ENCODE measurements around the gene UNC13A. TPM values are rescaled to one million over a fixed set of nuclear protein-coding genes. Genes with fewer than 3 reads are reported as not detected.

UNC13A gene
- total RNA-seq, 2 donors from 2014 or later: not detected

DNA sequence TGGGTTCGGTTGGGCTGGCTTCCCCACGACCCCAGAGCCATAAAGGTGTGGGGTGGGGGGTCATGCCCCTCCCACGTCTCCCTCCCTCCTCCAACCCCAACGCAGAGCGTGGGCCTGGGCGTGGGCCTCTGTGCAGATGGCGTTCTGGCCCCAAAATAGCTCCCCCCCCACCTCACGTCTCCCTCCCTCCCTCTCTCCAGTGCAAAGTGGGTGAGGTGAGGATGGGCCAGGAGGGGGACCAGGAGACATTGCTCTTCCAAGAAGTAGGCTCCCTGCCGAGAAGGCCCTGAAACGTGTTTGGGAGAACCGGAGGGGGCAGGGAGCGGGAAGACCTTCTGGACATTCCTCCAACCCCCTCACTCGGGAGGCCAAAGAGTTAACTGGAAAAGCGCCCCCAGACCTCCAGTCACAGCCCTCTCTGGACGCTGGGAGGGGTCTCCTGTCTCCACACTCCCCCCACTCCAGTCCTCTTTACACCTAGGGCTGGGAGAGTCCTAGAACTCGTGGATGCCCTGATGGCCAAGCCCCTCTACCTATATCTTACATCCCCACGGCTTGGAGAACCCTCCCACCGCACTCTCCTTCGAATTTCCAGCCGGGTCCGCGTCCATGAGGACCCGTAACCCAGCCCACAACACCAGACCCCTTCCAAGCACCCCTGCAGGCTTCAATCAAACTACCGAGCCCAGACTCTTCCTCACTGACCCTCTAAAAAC lies 855 bp downstream of the UNC13A start:
- no peak for ATAC-seq
- peak overlapping the region; percentile 33 for H3K4me3 Mint-ChIP-seq

DNA sequence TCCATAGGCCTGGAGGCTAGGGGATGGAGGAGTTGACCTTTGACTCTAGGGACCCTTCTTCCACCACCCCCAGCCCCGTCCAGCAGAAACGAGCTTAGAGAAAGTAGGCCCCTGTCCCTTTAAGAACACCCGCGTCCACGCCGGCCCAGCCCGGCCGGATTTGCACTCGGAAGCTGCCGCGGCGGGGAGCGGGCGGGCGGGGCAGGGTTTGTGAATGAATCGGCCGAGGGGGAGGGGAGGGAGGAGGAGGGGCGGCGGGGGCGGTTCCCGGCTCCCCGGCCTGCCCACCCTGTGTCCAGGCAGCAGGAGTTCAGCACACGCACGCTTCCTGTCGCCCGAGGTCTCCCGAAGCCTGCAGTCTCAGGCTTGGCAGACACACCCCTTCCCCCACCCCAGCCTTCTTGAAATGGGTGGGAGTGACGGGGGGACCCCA lies 1.5 kb downstream of the UNC13A start:
- H3K27me3 Mint-ChIP-seq: peaks cover 51% of the 10 kb centered on the region
- peaks cover 4% of the 10 kb centered on the region for H3K4me1 Mint-ChIP-seq
- no peak overlapping the region for H3K27ac Mint-ChIP-seq
- peaks cover 6% of the 10 kb centered on the region for H3K36me3 Mint-ChIP-seq (ENCODE audit: low read depth)
- H3K4me3 Mint-ChIP-seq: peak overlapping the region; percentile 50
- H3K9me3 ChIP-seq (ENCODE audit: control insufficient read depth, low read length, poor library complexity, severe bottlenecking): no peaks in the 10 kb centered on the region
- ATAC-seq: no peak
- DNase-seq: no peak

More for the DNA sequence above, 855 bp downstream of the UNC13A start:
- peaks cover 4% of the 10 kb centered on the region for H3K4me1 Mint-ChIP-seq
- peaks cover 46% of the 10 kb centered on the region for H3K27me3 Mint-ChIP-seq
- H3K9me3 ChIP-seq (ENCODE audit: control insufficient read depth, low read length, poor library complexity, severe bottlenecking): no peaks in the 10 kb centered on the region
- H3K27ac Mint-ChIP-seq: no peak overlapping the region
- DNase-seq: no peak
- peaks cover 6% of the 10 kb centered on the region for H3K36me3 Mint-ChIP-seq (ENCODE audit: low read depth)

DNA sequence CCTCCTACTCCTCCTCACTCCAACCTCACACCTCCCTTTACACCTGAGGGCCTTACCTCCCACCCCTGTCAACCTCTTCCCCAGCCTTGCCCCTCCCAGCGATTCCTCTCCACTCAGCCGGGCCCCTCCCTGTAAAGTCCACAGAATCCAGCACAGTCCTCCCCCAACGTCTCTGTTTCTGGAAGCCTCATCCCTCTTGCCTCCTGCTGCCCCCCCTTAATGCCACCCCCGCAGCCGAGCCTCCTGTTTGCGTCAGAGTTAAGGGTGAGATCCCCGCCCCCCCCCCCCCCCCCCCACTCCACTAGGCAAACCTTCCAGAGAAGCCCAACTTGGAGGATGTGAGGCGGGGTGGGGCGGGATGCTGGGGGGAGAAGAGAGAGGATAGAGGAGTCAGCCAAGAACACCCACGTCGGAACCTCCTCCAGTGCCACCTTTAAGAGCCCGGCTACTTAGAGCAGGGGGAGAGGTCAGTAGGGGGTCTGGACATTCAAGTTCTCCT lies 2.1 kb downstream of the UNC13A start:
- H3K27me3 Mint-ChIP-seq: peaks cover 56% of the 10 kb centered on the region
- DNase-seq (no peak), ATAC-seq (no peak)
- H3K9me3 ChIP-seq (ENCODE audit: control insufficient read depth, low read length, poor library complexity, severe bottlenecking): no peaks in the 10 kb centered on the region
- H3K4me3 Mint-ChIP-seq: peak overlapping the region; percentile 50
- peaks cover 4% of the 10 kb centered on the region for H3K4me1 Mint-ChIP-seq
- peaks cover 6% of the 10 kb centered on the region for H3K36me3 Mint-ChIP-seq (ENCODE audit: low read depth)
- no peak overlapping the region for H3K27ac Mint-ChIP-seq

DNA sequence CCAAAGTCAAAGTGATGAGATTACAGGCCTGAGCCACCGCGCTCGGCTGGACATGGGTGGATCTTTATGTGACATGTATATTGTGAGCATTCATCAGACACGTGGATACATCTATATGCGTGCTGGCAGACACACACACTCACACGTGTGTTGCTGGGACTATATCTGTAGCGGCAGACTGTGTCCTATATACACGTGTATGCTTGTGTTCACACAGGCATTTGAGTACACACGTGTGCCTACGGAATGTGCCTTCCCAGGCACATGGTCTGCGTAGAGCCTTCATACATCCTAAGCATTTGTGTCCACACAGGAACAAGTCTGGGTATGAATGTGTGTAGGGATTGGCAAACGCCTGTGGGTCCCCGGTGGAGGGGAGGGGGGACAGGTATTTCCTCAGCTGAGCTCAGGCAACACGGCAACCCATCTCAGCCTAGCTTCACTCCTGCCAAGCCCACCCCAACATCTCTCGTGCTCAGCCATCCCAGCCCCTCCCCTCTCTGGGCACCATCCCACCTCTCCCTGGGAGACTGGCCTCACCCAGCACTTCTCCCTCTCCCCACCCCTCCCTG lies 2.6 kb downstream of the UNC13A start:
- ATAC-seq (no peak), DNase-seq (no peak)
- H3K27me3 Mint-ChIP-seq: peaks cover 57% of the 10 kb centered on the region
- H3K36me3 Mint-ChIP-seq (ENCODE audit: low read depth): peaks cover 6% of the 10 kb centered on the region
- peak overlapping the region; percentile 50 for H3K4me3 Mint-ChIP-seq
- H3K9me3 ChIP-seq (ENCODE audit: control insufficient read depth, low read length, poor library complexity, severe bottlenecking): no peaks in the 10 kb centered on the region
- H3K27ac Mint-ChIP-seq: no peak overlapping the region
- H3K4me1 Mint-ChIP-seq: peaks cover 6% of the 10 kb centered on the region

DNA sequence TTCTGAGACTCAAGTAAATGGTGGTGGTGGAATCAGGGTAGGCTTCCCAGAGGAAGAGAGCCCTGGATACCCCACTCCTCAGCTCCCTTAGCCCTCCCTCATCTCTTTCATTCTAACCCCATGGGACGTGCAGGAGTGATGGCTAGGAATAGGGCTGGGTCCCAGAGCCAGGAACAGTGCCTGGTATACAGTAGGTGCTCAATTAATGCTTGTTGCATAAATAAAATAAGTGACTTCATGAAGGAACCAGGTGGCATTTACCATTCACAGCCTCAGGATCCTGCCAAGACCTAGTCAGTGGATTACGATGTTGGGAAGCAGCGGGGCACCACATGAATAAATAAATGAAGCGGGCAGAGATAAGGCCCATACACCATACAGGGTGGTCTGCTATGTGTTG lies 3.9 kb downstream of the UNC13A start:
- H3K4me3 Mint-ChIP-seq: no peak overlapping the region
- peaks cover 9% of the 10 kb centered on the region for H3K36me3 Mint-ChIP-seq (ENCODE audit: low read depth)
- H3K9me3 ChIP-seq (ENCODE audit: control insufficient read depth, low read length, poor library complexity, severe bottlenecking): no peaks in the 10 kb centered on the region
- H3K27ac Mint-ChIP-seq: no peak overlapping the region
- H3K4me1 Mint-ChIP-seq: peaks cover 13% of the 10 kb centered on the region
- ATAC-seq: no peak
- H3K27me3 Mint-ChIP-seq: peaks cover 68% of the 10 kb centered on the region
- no peak for DNase-seq

DNA sequence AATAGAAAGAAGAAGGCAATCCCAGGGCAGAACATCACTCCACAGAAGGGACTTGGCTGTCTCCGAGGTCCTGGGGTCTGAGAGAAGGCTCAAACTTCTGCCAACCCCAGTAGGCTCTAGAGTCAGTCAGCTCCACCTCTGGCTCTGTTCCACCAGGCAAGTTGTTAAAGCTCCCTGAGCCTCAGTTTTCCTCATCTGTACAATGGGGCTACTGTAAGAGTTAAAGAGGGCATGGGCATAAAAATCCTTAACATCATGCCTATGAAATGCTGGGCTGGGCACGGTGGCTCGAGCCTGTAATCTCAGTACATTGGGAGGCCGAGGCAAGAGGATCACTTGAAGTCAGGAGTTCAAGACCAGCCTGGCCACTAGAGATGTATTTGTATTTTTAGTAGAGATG lies 5.1 kb downstream of the UNC13A start:
- no peaks in the 10 kb centered on the region for H3K9me3 ChIP-seq (ENCODE audit: control insufficient read depth, low read length, poor library complexity, severe bottlenecking)
- Mint-ChIP-seq H3K4me1 (peaks cover 17% of the 10 kb centered on the region), H3K36me3 (ENCODE audit: low read depth) (peaks cover 10% of the 10 kb centered on the region), H3K27me3 (peaks cover 78% of the 10 kb centered on the region), H3K4me3 (no peak overlapping the region), H3K27ac (no peak overlapping the region)
- DNase-seq: no peak
- no peak for ATAC-seq

DNA sequence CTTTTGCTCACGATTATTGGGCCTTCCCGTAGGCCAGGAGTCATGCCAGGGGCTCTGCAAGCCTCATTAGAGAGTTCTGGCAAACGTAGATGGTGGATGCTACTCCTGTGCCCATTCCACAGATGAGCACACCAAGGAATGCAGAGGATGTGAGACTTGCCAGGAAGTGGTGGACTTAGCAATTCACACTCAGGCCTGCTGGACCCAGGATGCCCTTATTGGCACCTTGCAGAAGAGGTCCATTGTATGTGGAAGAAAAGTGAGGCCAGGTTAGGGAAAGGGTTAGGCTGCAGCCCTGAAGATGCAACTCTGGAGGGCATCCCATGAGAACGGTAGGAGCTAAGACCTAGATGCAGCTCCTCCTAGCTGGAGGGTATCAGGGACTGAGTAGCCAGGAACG lies 5.9 kb downstream of the UNC13A start:
- no peak overlapping the region for H3K27ac Mint-ChIP-seq
- H3K36me3 Mint-ChIP-seq (ENCODE audit: low read depth): peaks cover 8% of the 10 kb centered on the region
- no peak for DNase-seq
- no peak for ATAC-seq
- H3K27me3 Mint-ChIP-seq: peaks cover 80% of the 10 kb centered on the region
- H3K9me3 ChIP-seq (ENCODE audit: control insufficient read depth, low read length, poor library complexity, severe bottlenecking): no peaks in the 10 kb centered on the region
- peaks cover 12% of the 10 kb centered on the region for H3K4me1 Mint-ChIP-seq
- H3K4me3 Mint-ChIP-seq: no peak overlapping the region

DNA sequence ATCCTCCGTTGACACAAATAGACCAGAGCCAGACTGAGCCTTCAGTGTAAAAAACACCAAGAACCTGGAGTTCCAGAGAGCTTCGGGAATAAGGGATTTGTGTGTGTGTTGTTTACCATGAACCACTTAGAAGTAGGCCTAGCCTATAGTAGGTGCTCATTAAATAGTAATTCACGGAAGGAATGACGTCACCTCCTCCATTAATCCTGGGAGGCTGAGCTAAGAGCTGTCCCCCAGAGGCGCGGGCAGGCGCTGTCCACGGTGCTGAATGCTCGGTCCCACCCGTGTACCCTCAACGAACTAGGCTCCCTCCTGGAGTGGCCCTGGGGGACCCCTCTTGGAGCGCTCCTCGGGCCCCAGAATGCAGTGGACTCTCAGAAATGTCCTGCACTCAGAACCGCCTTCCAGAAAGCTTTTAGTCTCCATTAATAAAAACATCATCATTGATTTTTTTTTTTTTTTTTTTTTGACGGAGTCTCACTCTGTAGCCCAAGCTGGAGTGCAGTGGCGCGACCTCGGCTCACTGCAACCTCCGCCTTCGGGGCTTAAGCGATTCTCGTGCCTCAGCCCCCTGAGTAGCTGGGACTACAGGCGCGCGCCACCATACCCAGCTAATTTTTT lies 6.5 kb downstream of the UNC13A start:
- ATAC-seq (no peak), DNase-seq (peak in 1 of 3 donors; percentile 18)
- H3K9me3 ChIP-seq (ENCODE audit: control insufficient read depth, low read length, poor library complexity, severe bottlenecking): no peaks in the 10 kb centered on the region
- H3K36me3 Mint-ChIP-seq (ENCODE audit: low read depth): peaks cover 8% of the 10 kb centered on the region
- H3K27ac Mint-ChIP-seq: no peak overlapping the region
- peaks cover 12% of the 10 kb centered on the region for H3K4me1 Mint-ChIP-seq
- H3K27me3 Mint-ChIP-seq: peaks cover 78% of the 10 kb centered on the region
- H3K4me3 Mint-ChIP-seq: no peak overlapping the region

DNA sequence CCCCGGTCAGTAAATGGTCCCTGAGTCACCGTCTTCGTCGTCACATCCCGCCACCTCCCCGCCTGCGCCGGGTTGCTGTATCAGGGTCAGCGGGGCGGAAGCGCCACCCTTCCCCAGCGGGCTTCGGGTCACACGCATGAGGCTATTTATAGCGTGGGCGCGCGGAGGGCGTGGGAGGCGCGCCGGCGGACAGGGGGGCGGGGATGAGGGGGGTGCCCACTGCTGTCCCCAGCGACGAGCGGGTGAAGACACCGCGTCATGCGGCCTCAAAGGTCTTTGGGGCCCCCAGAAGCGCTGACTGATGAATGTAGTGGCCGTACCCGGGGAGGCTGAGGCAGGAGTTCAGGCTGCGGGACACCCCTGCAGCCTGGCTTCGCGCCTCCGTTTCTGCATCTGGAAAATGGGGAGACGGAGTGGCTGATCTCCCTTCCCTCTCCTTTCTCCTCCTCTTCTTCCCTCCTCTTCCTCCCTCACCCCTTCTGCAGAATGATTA lies 7.9 kb downstream of the UNC13A start:
- H3K36me3 Mint-ChIP-seq (ENCODE audit: low read depth): peaks cover 8% of the 10 kb centered on the region
- H3K9me3 ChIP-seq (ENCODE audit: control insufficient read depth, low read length, poor library complexity, severe bottlenecking): no peaks in the 10 kb centered on the region
- no peak for DNase-seq
- H3K27ac Mint-ChIP-seq: no peak overlapping the region
- H3K4me1 Mint-ChIP-seq: peaks cover 16% of the 10 kb centered on the region
- ATAC-seq: peak; percentile 71
- peak overlapping the region; percentile 47 for H3K4me3 Mint-ChIP-seq
- H3K27me3 Mint-ChIP-seq: peaks cover 79% of the 10 kb centered on the region

DNA sequence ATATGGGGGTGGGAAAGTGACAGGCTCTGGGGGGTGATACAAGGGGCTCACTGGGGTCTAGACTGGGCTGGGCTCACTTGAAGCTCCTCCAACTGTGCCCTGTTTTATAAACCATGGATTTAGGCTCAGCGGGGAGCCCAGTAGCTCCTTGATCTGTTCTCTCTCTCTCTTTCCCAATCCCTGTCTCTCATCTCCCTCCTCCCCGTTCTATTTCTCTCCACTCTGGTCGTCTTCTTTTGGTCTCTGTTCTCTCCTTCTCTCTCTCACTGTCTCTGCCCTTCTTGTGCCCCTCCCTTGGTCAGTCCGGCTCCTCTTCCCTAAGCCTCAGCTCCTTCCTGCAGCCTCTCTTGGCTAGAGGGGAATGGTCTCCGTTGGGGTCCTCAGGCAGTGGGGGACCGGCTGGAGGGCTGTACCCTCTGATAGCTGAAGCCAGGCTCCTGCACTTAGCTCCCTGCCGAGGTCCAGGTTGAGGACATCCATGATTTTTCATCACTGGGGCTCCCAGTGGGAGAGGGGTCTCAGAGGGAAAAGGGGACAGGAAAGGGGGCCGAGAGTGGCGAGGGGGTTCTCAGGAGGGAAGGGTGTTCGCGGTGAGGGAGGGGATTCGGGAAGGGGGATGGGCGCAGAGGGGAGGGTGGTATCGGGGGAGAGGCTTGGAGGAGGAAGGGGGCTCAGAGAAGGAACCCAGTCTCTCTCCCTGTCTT lies 8.5 kb downstream of the UNC13A start:
- H3K27ac Mint-ChIP-seq: no peak overlapping the region
- DNase-seq (no peak), ATAC-seq (no peak)
- H3K4me3 Mint-ChIP-seq: peak overlapping the region; percentile 64
- H3K27me3 Mint-ChIP-seq: peaks cover 74% of the 10 kb centered on the region
- no peaks in the 10 kb centered on the region for H3K9me3 ChIP-seq (ENCODE audit: control insufficient read depth, low read length, poor library complexity, severe bottlenecking)
- peaks cover 16% of the 10 kb centered on the region for H3K4me1 Mint-ChIP-seq
- peaks cover 8% of the 10 kb centered on the region for H3K36me3 Mint-ChIP-seq (ENCODE audit: low read depth)

DNA sequence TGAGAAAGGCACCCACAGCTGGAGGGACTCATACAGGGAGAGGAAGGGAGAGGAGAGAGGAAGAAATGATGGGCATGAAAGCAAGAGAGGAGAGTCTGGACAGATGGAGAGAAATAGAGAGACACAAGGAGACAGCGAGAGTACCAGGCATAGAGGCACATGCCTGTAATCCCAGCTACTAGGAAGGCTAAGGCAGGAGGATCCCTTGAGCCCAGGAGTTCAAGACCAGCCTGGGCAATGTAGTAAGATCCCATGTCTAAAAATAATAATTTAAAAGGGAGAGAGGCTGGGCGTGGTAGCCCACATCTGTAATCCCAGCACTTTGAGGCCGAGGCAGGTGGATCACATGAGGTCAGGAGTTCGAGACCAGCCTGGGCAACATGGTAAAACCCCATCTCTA lies 9.3 kb downstream of the UNC13A start:
- ATAC-seq (no peak), DNase-seq (no peak)
- H3K27me3 Mint-ChIP-seq: peaks cover 73% of the 10 kb centered on the region
- peaks cover 17% of the 10 kb centered on the region for H3K4me1 Mint-ChIP-seq
- peaks cover 8% of the 10 kb centered on the region for H3K36me3 Mint-ChIP-seq (ENCODE audit: low read depth)
- H3K9me3 ChIP-seq (ENCODE audit: control insufficient read depth, low read length, poor library complexity, severe bottlenecking): no peaks in the 10 kb centered on the region
- H3K4me3 Mint-ChIP-seq: no peak overlapping the region
- H3K27ac Mint-ChIP-seq: no peak overlapping the region

DNA sequence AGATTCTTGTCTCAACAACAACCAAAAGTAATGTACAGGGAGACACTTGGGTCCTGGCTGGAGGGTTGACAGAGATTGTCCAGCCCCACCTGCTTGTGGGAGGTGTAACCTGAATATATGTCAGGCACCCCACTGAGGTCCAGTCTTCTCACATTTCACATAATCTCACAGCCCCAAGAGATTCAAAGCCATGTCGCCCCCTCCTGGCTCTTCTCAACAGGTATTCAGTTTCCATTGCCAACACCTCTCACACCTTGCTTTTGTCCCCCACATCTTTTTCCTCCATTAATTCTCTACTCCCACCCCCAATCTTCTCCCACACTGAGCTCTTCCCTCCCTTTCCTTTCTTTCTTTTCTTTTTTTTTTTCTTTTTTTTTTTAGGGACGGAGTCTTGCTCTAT lies 11.2 kb downstream of the UNC13A start:
- no peak overlapping the region for H3K4me3 Mint-ChIP-seq
- H3K4me1 Mint-ChIP-seq: peaks cover 18% of the 10 kb centered on the region
- DNase-seq (no peak), ATAC-seq (no peak)
- H3K9me3 ChIP-seq (ENCODE audit: control insufficient read depth, low read length, poor library complexity, severe bottlenecking): no peaks in the 10 kb centered on the region
- no peak overlapping the region for H3K27ac Mint-ChIP-seq
- H3K27me3 Mint-ChIP-seq: peaks cover 63% of the 10 kb centered on the region
- H3K36me3 Mint-ChIP-seq (ENCODE audit: low read depth): peaks cover 6% of the 10 kb centered on the region

DNA sequence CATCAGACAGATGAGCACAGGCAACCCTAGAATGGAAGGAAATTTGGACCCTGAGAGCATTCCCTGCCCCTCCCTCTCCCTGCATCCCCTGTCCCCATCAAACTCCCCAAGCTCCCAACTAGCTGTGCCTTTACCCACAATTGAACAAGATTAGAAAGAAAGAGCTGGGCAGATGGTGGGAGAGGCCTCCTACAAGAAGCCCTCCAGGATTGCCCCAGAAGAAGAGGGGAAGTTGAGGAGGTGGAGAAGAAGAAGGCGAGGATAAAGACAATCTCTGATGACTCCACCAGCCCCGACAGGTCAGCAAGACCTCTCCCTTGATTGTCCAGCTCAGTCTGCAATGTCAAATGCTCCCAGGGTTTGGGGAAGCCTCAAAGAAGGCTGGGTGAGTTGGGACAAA lies 11.9 kb downstream of the UNC13A start:
- Mint-ChIP-seq H3K4me3 (no peak overlapping the region), H3K27me3 (peaks cover 57% of the 10 kb centered on the region), H3K4me1 (peaks cover 18% of the 10 kb centered on the region), H3K36me3 (ENCODE audit: low read depth) (peaks cover 6% of the 10 kb centered on the region), H3K27ac (no peak overlapping the region)
- no peak for DNase-seq
- no peaks in the 10 kb centered on the region for H3K9me3 ChIP-seq (ENCODE audit: control insufficient read depth, low read length, poor library complexity, severe bottlenecking)
- ATAC-seq: no peak
